IMR-90 (cell line): ENCODE measurements around the gene UBR1. TPM values are rescaled to one million over a fixed set of nuclear protein-coding genes. Genes with fewer than 3 reads are reported as not detected.

ENCODE experiments used
- ATAC-seq: fragments of 200-7000 bp; cut with Tn5 transposase; 2 replicates; pipeline ENCODE4 v1.9.1; 2020; ENCODE audit warnings: low read depth, mild to moderate bottlenecking, moderate library complexity
- BruUV-seq: library from RNA; stranded (reverse); fragments of 400-500 nt; replicated peaks from 2 replicates; lab custom pipeline; 2021; lab: Mats Ljungman, UMichigan
- CTCF ChIA-PET: fragments of 300-600 bp; formaldehyde crosslinking; extraction: SDS; loops from one replicate; lab custom pipeline; 2021; ENCODE audit warnings: antibody characterized with exemption; lab: Yijun Ruan, JAX
- POLR2A ChIA-PET: fragments of 300-600 bp; sonication (Branson Sonifier 250); formaldehyde crosslinking; loops from one replicate; lab custom pipeline; 2022; ENCODE audit warnings: antibody characterized with exemption; ENCODE audit not compliant: unreplicated experiment; lab: Charles Lee
- DNase-seq: peaks from one replicate; pipeline ENCODE4 v3.0.0; 2013
- H2AFZ ChIP-seq: replicated peaks from 2 replicates; pipeline ENCODE3; 2013; ENCODE audit warnings: low read length, mild to moderate bottlenecking; ENCODE audit not compliant: poor library complexity
- H2AK5ac ChIP-seq: 2 replicates; pipeline ENCODE4 v1.6.1; 2013; ENCODE audit warnings: low read depth, low read length, inconsistent platforms
- H2AK9ac ChIP-seq: replicated peaks from 2 replicates; pipeline ENCODE3; 2013; ENCODE audit warnings: mild to moderate bottlenecking, low read depth, low read length, moderate library complexity; ENCODE audit not compliant: poor library complexity
- H2BK120ac ChIP-seq: 2 replicates; pipeline ENCODE4 v1.6.1; 2013; ENCODE audit warnings: low read depth, low read length, inconsistent platforms
- H2BK15ac ChIP-seq: 3 replicates; pipeline ENCODE4 v1.6.1; 2013; ENCODE audit warnings: low read depth, low read length, inconsistent platforms
- H2BK20ac ChIP-seq: 2 replicates; pipeline ENCODE4 v1.6.1; 2013; ENCODE audit warnings: low read depth, mild to moderate bottlenecking, inconsistent platforms, low read length, moderate library complexity
- H2BK5ac ChIP-seq: 2 replicates; pipeline ENCODE4 v1.6.1; 2013; ENCODE audit warnings: mild to moderate bottlenecking, low read depth, low read length, inconsistent platforms; ENCODE audit not compliant: poor library complexity, severe bottlenecking
- H3K14ac ChIP-seq: replicated peaks from 2 replicates; pipeline ENCODE4 v1.6.1; 2013; ENCODE audit warnings: low read depth, low read length, inconsistent platforms
- H3K18ac ChIP-seq: 2 replicates; pipeline ENCODE4 v1.6.1; 2013; ENCODE audit warnings: low read depth, low read length, control low read depth
- H3K23ac ChIP-seq: 2 replicates; pipeline ENCODE4 v1.6.1; 2013; ENCODE audit warnings: low read depth, low read length, inconsistent platforms
- H3K27ac ChIP-seq: 2 replicates; pipeline ENCODE4 v1.5.1; 2013; ENCODE audit warnings: mild to moderate bottlenecking, control low read depth, low read length; ENCODE audit not compliant: insufficient read depth
- H3K27me3 ChIP-seq: 2 replicates; pipeline ENCODE4 v1.6.1; 2013; ENCODE audit warnings: low read length; ENCODE audit not compliant: control insufficient read depth, insufficient read depth
- H3K36me3 ChIP-seq: 2 replicates; pipeline ENCODE4 v1.6.1; 2013; ENCODE audit warnings: low read length, mixed read lengths; ENCODE audit not compliant: control insufficient read depth, insufficient read depth
- H3K4ac ChIP-seq: 2 replicates; pipeline ENCODE4 v1.6.1; 2013; ENCODE audit warnings: low read depth, low read length, inconsistent platforms
- H3K4me1 ChIP-seq: 2 replicates; pipeline ENCODE4 v1.6.1; 2013; ENCODE audit warnings: low read length, mixed read lengths; ENCODE audit not compliant: control insufficient read depth, insufficient read depth
- H3K4me2 ChIP-seq: 2 replicates; pipeline ENCODE4 v1.6.1; 2013; ENCODE audit warnings: low read depth, mild to moderate bottlenecking, control low read depth, low read length, moderate library complexity
- H3K4me3 ChIP-seq: 2 replicates; pipeline ENCODE4 v1.5.1; 2013; ENCODE audit warnings: low read depth, mild to moderate bottlenecking, control low read depth, low read length, moderate library complexity; ENCODE audit not compliant: insufficient read depth
- H3K56ac ChIP-seq: 2 replicates; pipeline ENCODE4 v1.6.1; 2013; ENCODE audit warnings: low read length, inconsistent platforms; ENCODE audit not compliant: insufficient read depth; ENCODE audit errors: extremely low read depth
- H3K79me1 ChIP-seq, 2 experiments: 2 replicates each; pipeline ENCODE4 v1.6.1; 2013; ENCODE audit warnings: low read length in 2 of 2, inconsistent platforms in 1 of 2, low read depth in 1 of 2
- H3K9ac ChIP-seq: 2 replicates; pipeline ENCODE4 v1.6.1; 2013; ENCODE audit warnings: low read depth, low read length, control low read depth
- H3K9me1 ChIP-seq: 2 replicates; pipeline ENCODE4 v1.6.1; 2013; ENCODE audit warnings: low read length, inconsistent platforms; ENCODE audit not compliant: insufficient read depth
- H3K9me3 ChIP-seq: 2 replicates; pipeline ENCODE4 v1.6.1; 2013; ENCODE audit warnings: low read length; ENCODE audit not compliant: control insufficient read depth, insufficient read depth
- H4K20me1 ChIP-seq: 2 replicates; pipeline ENCODE4 v1.6.1; 2013; ENCODE audit warnings: low read length, inconsistent platforms; ENCODE audit not compliant: insufficient read depth
- H4K5ac ChIP-seq: 2 replicates; pipeline ENCODE4 v1.6.1; 2013; ENCODE audit warnings: mild to moderate bottlenecking, low read depth, low read length, control low read depth
- H4K8ac ChIP-seq, 2 experiments: 2 replicates each; pipeline ENCODE4 v1.6.1; 2013; ENCODE audit warnings: low read depth in 2 of 2, low read length in 2 of 2, control low read depth in 1 of 2, inconsistent platforms in 1 of 2
- H4K91ac ChIP-seq: 2 replicates; pipeline ENCODE4 v1.6.1; 2013; ENCODE audit warnings: low read depth, low read length, inconsistent platforms; ENCODE audit not compliant: insufficient read depth
- BHLHE40 ChIP-seq: fragments of 150-350 bp; IDR thresholded peaks from 2 replicates; pipeline ENCODE4 v1.6.1; 2016; ENCODE audit warnings: mild to moderate bottlenecking, low read depth, low read length
- CHD1 ChIP-seq: IDR thresholded peaks from 2 replicates; pipeline ENCODE4 v1.6.1; 2012; ENCODE audit warnings: low read depth, low read length, improper control_type of control experiment
- FOS ChIP-seq: fragments of 150-350 bp; IDR thresholded peaks from 2 replicates; pipeline ENCODE4 v1.6.1; 2016; ENCODE audit warnings: low read depth, low read length
- MAFK ChIP-seq: IDR thresholded peaks from 2 replicates; pipeline ENCODE4 v1.6.1; 2012; ENCODE audit warnings: low read depth, low read length, improper control_type of control experiment
- MXI1 ChIP-seq: IDR thresholded peaks from 2 replicates; pipeline ENCODE4 v1.6.1; 2012; ENCODE audit warnings: low read depth, mild to moderate bottlenecking, low read length, moderate library complexity, borderline replicate concordance
- USF2 ChIP-seq: fragments of 150-350 bp; IDR thresholded peaks from 2 replicates; pipeline ENCODE4 v1.6.1; 2017; ENCODE audit warnings: mild to moderate bottlenecking, antibody characterized with exemption, low read length, low read depth
- WGBS, 2 experiments: methylation state at CpG; one replicate each; pipeline versions ENCODE4 v1.1.5 to v1.1.7; 2013; ENCODE audit warnings: missing lambda C conversion rate in 2 of 2; ENCODE audit not compliant: insufficient read length in 1 of 2; ENCODE audit errors: extremely low coverage in 2 of 2; 5-methylcytosine and 5-hydroxymethylcytosine counted together
- dilution Hi-C: fragments of 300-500 bp; cut with HindIII; formaldehyde crosslinking; loops from one replicate; pipeline ENCODE4 v1.14.3; 2018; ENCODE audit warnings: low sequenced_read_pairs; ENCODE audit not compliant: unreplicated experiment
- in situ Hi-C: fragments of 300-500 bp; cut with MboI; formaldehyde crosslinking; loops from 3 replicates; pipeline ENCODE4 v1.14.3; 2019; ENCODE audit warnings: low sequenced_read_pairs, inconsistent platforms, mixed read lengths
- intact Hi-C: fragments of 100-400 bp; cut with micrococcal nuclease; formaldehyde crosslinking; loops from 2 replicates; pipeline ENCODE4 v1.10.0; 2022
- polyA plus RNA-seq, 3 experiments: library from polyadenylated mRNA; depleted of rRNA; stranded (reverse); fragments of >200 nt; gene quantifications; 2 replicates each; pipeline ENCODE4 v1.2.3, GENCODE V29; 2012; ENCODE audit warnings: low replicate concordance in 1 of 3
- total RNA-seq: library from RNA; depleted of rRNA; stranded (reverse); fragments of >200 nt; gene quantifications from 2 replicates; pipeline ENCODE4 v1.2.3, GENCODE V29; 2012

The UBR1 gene
- total and polyA plus RNA-seq, 2 of the 4 experiments (the other 2 are of a cell fraction) = 6.5 to 30.1 TPM

- Histone ChIP-seq H3K4ac (no peak overlapping the region), H3K18ac (no peak overlapping the region), H3K27me3 (no peaks in the 10 kb centered on the region), H4K8ac (no peak overlapping the region), H3K4me1 (peaks cover 2% of the 10 kb centered on the region; the same call in 1 of the 2 replicates), H3K23ac (no peak overlapping the region), H3K27ac (no peak overlapping the region), H3K36me3 (peaks cover 16% of the 10 kb centered on the region), H4K5ac (no peak overlapping the region), H2BK120ac (no peak overlapping the region), H3K9me1 (no peaks in the 10 kb centered on the region), H2BK5ac (no peak overlapping the region), H3K9me3 (no peaks in the 10 kb centered on the region), H3K4me3 (no peak overlapping the region), H4K20me1 (no peaks in the 10 kb centered on the region), H3K4me2 (no peak overlapping the region), H3K9ac (no peak overlapping the region), H2AFZ (no peak overlapping the region), H3K79me1 (no peaks in the 10 kb centered on the region; a peak in 1 of 4 replicates), H2AK9ac (no peak overlapping the region), H2AK5ac (no peak overlapping the region), H2BK15ac (no peak overlapping the region), H3K14ac (no peak overlapping the region), H2BK20ac (no peak overlapping the region), H4K91ac (no peak overlapping the region), H3K56ac (no peak overlapping the region)
- no peak for ATAC-seq
- WGBS, 2 experiments = 80% methylated on average over 3 of the region's 4 CpGs; no CpG with 5 or more reads in 1 of the 2 experiments
- in situ Hi-C loops = no loop called here
- TF ChIP-seq MAFK (no peak), MXI1 (no peak), USF2 (no peak), FOS (no peak), CHD1 (no peak), BHLHE40 (no peak)
- CTCF ChIA-PET = no interaction called here
- POLR2A ChIA-PET = no interaction called here
- no TSS peak for BruUV-seq
- DNase-seq = no peak
- intact Hi-C loops = no loop called here
- dilution Hi-C loops = no loop called here
These were observed 106.5 kb downstream of the UBR1 start for GRCh38 chr15:42999201-42999779.
